GM18498 (cell line): ENCODE results near the gene SLC7A7.
"Not testable (repeated sequence)": the region's sequence is repeated elsewhere in the genome, so short reads cannot be mapped to it uniquely, and the experiment has no call there.

Experiments used
- ATAC-seq: cut with Tn5 transposase; IDR thresholded peaks from one replicate; pipeline ENCODE4 v1.9.1; 2021; ENCODE audit warnings: mild to moderate bottlenecking, moderate library complexity; ENCODE audit not compliant: unreplicated experiment

SLC7A7 gene

GRCh38 chr14:22764382-22764781 is 50.9 kb downstream of the SLC7A7 start:
- ATAC-seq: no peak

GRCh38 chr14:22761734-22762133 is 53.5 kb downstream of the SLC7A7 start:
- ATAC-seq: no peak

GRCh38 chr14:22757972-22758650 is 57.1 kb downstream of the SLC7A7 start:
- ATAC-seq: not testable (repeated sequence)

DNA sequence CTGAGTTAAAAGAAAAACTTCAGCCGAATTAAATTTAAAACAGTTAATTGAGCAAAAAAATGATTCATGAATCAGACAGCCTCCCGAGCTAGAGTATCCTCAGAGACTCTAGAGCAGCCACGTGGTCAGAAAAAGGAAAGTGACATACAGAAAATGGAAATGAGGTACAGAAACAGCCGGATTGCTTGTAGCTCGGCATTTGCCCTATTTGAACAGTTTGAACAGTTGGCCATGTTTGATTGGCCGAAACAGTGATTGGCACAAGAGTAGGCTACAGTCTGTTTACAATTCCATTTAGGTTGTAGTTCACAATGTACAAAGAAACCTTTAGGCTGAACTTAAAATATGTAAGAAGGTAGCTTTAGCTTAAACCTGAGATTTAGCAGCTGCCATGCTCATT is 61.6 kb downstream of the SLC7A7 start:
- ATAC-seq: no peak

- ATAC-seq: no peak
Measured at GRCh38 chr14:22752422-22752821, 62.8 kb downstream of the SLC7A7 start.

- no peak for ATAC-seq
Measured at GRCh38 chr14:22748631-22749068, 66.6 kb downstream of the SLC7A7 start.

- ATAC-seq: no peak
Measured at GRCh38 chr14:22748206-22748605, 67.0 kb downstream of the SLC7A7 start.

DNA sequence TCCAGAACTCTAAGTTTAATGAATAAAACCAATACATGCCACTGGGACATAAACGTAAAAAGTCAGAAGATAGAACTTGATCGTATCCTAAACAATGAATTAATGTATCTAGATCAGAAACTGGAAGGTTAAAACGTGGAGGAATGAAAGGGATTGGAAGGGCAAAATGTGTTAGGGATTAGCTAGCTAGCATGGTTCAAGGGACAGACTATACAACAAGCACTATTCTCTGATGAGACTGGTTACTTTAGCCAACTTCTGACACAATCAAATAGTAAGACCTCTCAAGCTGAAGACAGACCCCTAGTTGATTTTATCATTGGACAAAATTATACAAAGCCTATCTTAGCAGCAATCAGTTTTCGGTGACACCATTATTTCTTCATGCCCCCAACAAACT is 67.5 kb downstream of the SLC7A7 start:
- no peak for ATAC-seq

- no peak for ATAC-seq
Measured at GRCh38 chr14:22740020-22740419, 75.2 kb downstream of the SLC7A7 start.

- ATAC-seq: no peak
Measured at GRCh38 chr14:22739423-22739822, 75.8 kb downstream of the SLC7A7 start.

- ATAC-seq: peak; percentile 75
Measured at GRCh38 chr14:22737052-22737451, 78.2 kb downstream of the SLC7A7 start.

DNA sequence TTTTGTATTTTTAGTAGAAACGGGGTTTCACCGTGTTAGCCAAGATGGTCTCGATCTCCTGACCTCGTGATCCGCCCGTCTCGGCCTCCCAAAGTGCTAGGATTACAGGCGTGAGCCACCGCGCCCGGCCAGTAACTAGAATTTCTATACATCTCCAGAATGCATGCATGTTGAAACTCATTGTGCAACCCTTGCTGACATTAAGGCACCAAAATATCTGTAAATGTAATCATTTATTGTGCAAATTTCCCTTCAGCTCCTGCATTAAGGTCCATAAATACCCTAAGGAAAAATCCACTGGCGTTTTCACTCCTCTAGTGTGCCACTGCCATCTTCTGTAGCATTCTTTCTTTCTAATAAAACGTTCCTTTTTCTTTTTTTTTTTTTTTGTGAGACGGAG is 78.9 kb downstream of the SLC7A7 start:
- ATAC-seq: not testable (repeated sequence)

DNA sequence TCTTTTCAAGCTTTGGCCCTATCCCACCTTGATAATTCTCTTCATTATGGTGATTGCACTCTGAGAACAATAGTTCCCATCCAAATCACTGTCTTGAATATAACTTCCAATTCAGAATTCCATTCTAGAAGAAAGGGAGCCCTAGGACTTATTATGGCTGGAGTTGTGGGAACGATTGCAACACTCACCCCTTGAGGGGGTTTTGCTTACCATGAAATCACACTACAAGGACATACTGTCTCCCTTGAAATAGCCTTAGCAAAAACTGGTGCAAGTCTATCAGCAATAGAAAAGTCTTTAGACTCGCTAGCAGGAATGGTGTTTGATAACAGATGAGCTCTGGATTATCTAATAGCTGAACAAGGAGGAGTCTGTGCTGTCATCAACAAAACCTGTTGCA is 80.1 kb downstream of the SLC7A7 start:
- no peak for ATAC-seq

DNA sequence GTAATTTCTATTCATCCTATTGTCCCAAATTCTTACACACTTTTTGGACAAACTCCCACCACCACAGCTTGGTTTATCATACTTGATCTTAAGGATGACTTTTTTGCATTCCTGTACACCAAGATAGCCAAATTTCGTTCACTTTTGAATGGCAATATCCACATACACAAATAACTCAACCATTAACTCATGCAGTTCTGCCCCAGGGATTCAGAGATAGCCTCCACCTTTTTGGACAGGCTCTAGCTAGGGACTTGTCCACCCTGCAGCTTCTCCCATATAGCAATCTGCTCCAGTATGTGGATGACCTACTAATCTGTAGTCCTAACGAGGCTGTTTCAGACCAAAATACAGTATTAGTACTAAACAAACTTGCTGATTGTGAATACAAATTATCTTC is 81.4 kb downstream of the SLC7A7 start:
- no peak for ATAC-seq

DNA sequence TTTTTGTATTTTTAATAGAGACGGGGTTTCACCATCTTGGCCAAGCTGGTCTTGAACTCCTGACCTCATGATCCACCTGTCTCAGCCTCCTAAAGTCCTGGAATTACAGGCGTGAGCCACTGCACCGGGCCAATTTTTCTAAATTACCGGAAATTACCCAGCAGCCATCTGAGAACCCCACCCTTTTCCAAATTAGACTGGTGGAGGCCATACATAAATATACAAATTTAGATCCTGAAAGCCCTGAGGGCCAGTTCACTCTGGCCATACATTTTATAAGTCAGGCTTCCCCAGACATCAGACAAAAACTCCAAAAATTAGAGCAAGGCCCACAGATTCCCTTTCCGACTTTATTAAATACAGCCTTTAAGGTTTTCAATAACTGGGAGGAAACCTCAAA is 83.2 kb downstream of the SLC7A7 start:
- not testable (repeated sequence) for ATAC-seq

- no peak for ATAC-seq
Measured at GRCh38 chr14:22726012-22726411, 89.2 kb downstream of the SLC7A7 start.

DNA sequence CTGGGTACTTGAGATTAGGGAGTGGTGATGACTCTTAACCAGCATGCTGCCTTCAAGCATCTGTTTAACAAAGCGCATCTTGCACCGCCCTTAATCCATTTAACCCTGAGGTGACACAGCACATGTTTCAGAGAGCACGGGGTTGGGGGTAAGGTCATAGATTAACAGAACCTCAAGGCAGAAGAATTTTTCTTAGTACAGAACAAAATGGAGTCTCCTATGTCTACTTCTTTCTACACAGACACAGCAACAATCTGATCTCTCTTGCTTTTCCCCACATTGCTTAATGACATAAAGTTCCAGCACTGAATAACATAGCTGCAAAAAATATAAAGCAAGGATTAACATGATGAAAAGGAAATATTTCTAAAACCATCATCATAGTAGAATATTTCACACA is 89.9 kb downstream of the SLC7A7 start:
- not testable (repeated sequence) for ATAC-seq

DNA sequence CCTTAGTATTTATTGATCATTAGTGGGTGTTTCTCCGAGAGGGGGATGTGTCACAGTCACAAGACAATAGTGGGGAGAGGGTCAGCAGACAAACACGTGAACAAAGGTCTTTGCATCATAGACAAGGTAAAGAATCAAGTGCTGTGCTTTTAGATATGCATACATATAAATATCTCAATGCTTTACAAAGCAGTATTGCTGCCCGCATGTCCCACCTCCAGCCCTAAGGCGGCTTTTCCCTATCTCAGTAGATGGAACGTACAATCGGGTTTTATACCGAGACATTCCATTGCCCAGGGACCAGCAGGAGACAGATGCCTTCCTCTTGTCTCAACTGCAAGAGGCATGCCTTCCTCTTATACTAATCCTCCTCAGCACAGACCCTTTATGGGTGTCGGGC is 90.4 kb downstream of the SLC7A7 start:
- not testable (repeated sequence) for ATAC-seq

- ATAC-seq: no peak
Measured at GRCh38 chr14:22723815-22724214, 91.4 kb downstream of the SLC7A7 start.
